OCI-LY1 (cell line): ENCODE measurements around the gene DENND4B.
A peak's percentile ranks its signal among the peaks of the same experiment; 100 is the strongest.

Source experiments
- H2AFZ ChIP-seq: fragments of 200-600 bp; sonication (generic), shearing (Covaris generic); 2 replicates; pipeline ENCODE4 v1.6.0; 2014; ENCODE audit warnings: antibody characterized with exemption, mild to moderate bottlenecking, low read length
- H3F3A ChIP-seq: fragments of 200-600 bp; sonication (generic), shearing (Covaris generic); 2 replicates; pipeline ENCODE4 v1.6.0; 2014; ENCODE audit warnings: mild to moderate bottlenecking, antibody characterized with exemption, low read length, moderate library complexity; ENCODE audit not compliant: insufficient read depth
- H3K27ac ChIP-seq: fragments of 200-600 bp; sonication (generic); 2 replicates; pipeline ENCODE4 v1.5.1; 2014; ENCODE audit warnings: low read length, mixed run types, mild to moderate bottlenecking, low read depth; ENCODE audit not compliant: poor library complexity, severe bottlenecking
- H3K27me3 ChIP-seq: fragments of 200-600 bp; sonication (generic); 2 replicates; pipeline ENCODE4 v1.6.0; 2014; ENCODE audit warnings: antibody characterized with exemption, mild to moderate bottlenecking, low read length, moderate library complexity; ENCODE audit not compliant: insufficient read depth
- H3K36me3 ChIP-seq: fragments of 200-600 bp; sonication (generic); 2 replicates; pipeline ENCODE4 v1.6.1; 2014; ENCODE audit warnings: mild to moderate bottlenecking, antibody characterized with exemption, low read length, moderate library complexity, mixed read lengths; ENCODE audit not compliant: insufficient read depth
- H3K4me1 ChIP-seq: fragments of 200-600 bp; sonication (generic); 2 replicates; pipeline ENCODE4 v1.5.1; 2014; ENCODE audit warnings: mild to moderate bottlenecking, low read length, moderate library complexity; ENCODE audit not compliant: insufficient read depth, severe bottlenecking
- H3K4me2 ChIP-seq: fragments of 200-600 bp; sonication (generic), shearing (Covaris generic); 2 replicates; pipeline ENCODE4 v1.6.1; 2014; ENCODE audit warnings: low read length
- H3K4me3 ChIP-seq: fragments of 200-600 bp; sonication (generic); 2 replicates; pipeline ENCODE4 v1.5.1; 2014; ENCODE audit warnings: low read length, low read depth, mild to moderate bottlenecking, mixed read lengths; ENCODE audit not compliant: poor library complexity, severe bottlenecking
- H3K79me2 ChIP-seq: fragments of 200-600 bp; shearing (Covaris generic); 2 replicates; pipeline ENCODE4 v1.6.1; 2016; ENCODE audit warnings: mixed run types, low read length, mixed read lengths; ENCODE audit not compliant: insufficient read depth
- H3K9ac ChIP-seq: fragments of 200-600 bp; sonication (generic), shearing (Covaris generic); 2 replicates; pipeline ENCODE4 v1.6.1; 2014; ENCODE audit warnings: mild to moderate bottlenecking, low read length, mixed read lengths
- H3K9me2 ChIP-seq: fragments of 200-600 bp; sonication (generic), shearing (Covaris generic); 2 replicates; pipeline ENCODE4 v1.6.1; 2014; ENCODE audit warnings: low read depth, mild to moderate bottlenecking, low read length, mixed read lengths
- H3K9me3 ChIP-seq: fragments of 200-600 bp; shearing (Covaris generic); 2 replicates; pipeline ENCODE4 v1.6.1; 2014; ENCODE audit warnings: low read length, mixed read lengths
- H4K20me1 ChIP-seq: fragments of 200-600 bp; sonication (generic), shearing (Covaris generic); 2 replicates; pipeline ENCODE4 v1.6.0; 2016; ENCODE audit warnings: mild to moderate bottlenecking, low read length; ENCODE audit not compliant: insufficient read depth
- CTCF ChIP-seq: fragments of 200-600 bp; sonication (generic), shearing (Covaris generic); IDR thresholded peaks from 2 replicates; pipeline ENCODE4 v1.5.1; 2017; ENCODE audit warnings: mild to moderate bottlenecking, antibody characterized with exemption, low read length, moderate library complexity, mixed read lengths
- EZH2 ChIP-seq: fragments of 200-600 bp; sonication (generic), shearing (Covaris generic); IDR thresholded peaks from 2 replicates; pipeline ENCODE4 v1.8.0; 2017; ENCODE audit warnings: borderline replicate concordance, mixed run types, mild to moderate bottlenecking, antibody characterized with exemption, low read length, moderate library complexity, mixed read lengths

Gene DENND4B

DNA sequence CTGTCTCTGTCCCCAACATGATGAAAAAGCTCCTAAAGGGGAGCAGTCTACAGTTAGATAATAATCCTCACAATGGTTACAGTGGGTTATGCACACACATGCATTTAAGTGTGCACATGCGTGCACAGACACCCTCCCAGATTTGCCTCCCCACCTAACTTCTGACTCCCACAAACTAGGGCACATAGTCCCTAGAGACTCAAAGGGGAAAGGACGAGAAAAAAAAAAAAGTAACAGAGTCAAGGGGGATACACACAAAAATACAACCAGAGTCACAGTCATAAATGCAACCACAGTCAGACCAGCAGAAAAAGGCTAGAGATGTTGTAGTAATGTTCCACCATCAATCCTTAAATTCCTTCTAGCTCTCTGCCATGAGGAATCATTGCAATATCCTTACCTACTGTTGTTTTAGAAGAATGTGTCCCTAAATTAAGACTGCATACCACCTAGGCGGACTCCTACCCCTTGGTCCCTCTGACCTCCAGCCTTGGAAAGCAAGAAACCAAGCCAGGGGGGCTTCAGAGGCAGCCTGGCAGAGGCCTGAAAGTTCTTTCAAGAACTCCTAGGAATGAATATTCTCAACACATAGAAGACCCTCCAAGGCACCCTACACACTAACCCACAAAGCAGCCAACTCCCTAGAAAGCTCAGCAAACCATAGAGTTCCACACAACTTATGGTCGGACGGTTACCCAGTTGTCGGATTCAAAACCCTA, 10.6 kb upstream of the DENND4B start:
- Histone ChIP-seq H3K4me3 (peak overlapping the region; percentile 74), H3K9ac (peak overlapping the region; percentile 79), H3K9me3 (no peaks in the 10 kb centered on the region), H2AFZ (no peak overlapping the region), H3K4me1 (peaks cover 35% of the 10 kb centered on the region), H3K4me2 (peak overlapping the region; percentile 86), H3K27me3 (no peaks in the 10 kb centered on the region), H3K27ac (peak overlapping the region; percentile 47), H3K36me3 (peaks cover 22% of the 10 kb centered on the region), H3F3A (no peaks in the 10 kb centered on the region), H4K20me1 (no peaks in the 10 kb centered on the region), H3K9me2 (no peaks in the 10 kb centered on the region), H3K79me2 (peaks cover 24% of the 10 kb centered on the region)
- no peak for TF ChIP-seq EZH2
- TF ChIP-seq CTCF: no peak

GRCh38 chr1:153954826-153955225, 8.3 kb upstream of the DENND4B start:
- Histone ChIP-seq H3K9me2 (no peaks in the 10 kb centered on the region), H3K9me3 (no peaks in the 10 kb centered on the region), H3K27ac (no peak overlapping the region), H2AFZ (no peak overlapping the region), H3K9ac (no peak overlapping the region), H3K27me3 (no peaks in the 10 kb centered on the region), H3K4me2 (no peak overlapping the region), H3F3A (no peaks in the 10 kb centered on the region), H3K79me2 (peaks cover 24% of the 10 kb centered on the region), H4K20me1 (no peaks in the 10 kb centered on the region), H3K36me3 (peaks cover 39% of the 10 kb centered on the region), H3K4me3 (no peak overlapping the region), H3K4me1 (peaks cover 26% of the 10 kb centered on the region)
- TF ChIP-seq EZH2 (no peak), CTCF (no peak)

- Histone ChIP-seq H3K79me2 (peaks cover 24% of the 10 kb centered on the region), H3K27ac (no peak overlapping the region), H3K36me3 (peaks cover 44% of the 10 kb centered on the region), H4K20me1 (no peaks in the 10 kb centered on the region), H3K4me2 (no peak overlapping the region), H3K4me1 (peaks cover 24% of the 10 kb centered on the region), H2AFZ (no peak overlapping the region), H3F3A (no peaks in the 10 kb centered on the region), H3K9ac (no peak overlapping the region), H3K9me2 (no peaks in the 10 kb centered on the region), H3K4me3 (no peak overlapping the region), H3K27me3 (no peaks in the 10 kb centered on the region), H3K9me3 (no peaks in the 10 kb centered on the region)
- TF ChIP-seq CTCF (no peak), EZH2 (no peak)
These were observed 7.4 kb upstream of the DENND4B start for GRCh38 chr1:153953859-153954365.
